ENCODE measurements around the gene CLIC4. TPM values are rescaled to one million over a fixed set of nuclear protein-coding genes. Genes with fewer than 3 reads are reported as not detected.
"Not testable (repeated sequence)": the region's sequence is repeated elsewhere in the genome, so short reads cannot be mapped to it uniquely, and the experiment has no call there.

CLIC4 gene
- total RNA-seq, 2 donors from 2014 or later: 740 to 777 TPM

GRCh38 chr1:24805534-24806301 lies 60.5 kb downstream of the CLIC4 start:
- no peaks in the 10 kb centered on the region for H3K36me3 ChIP-seq
- ATAC-seq (ENCODE audit: insufficient number of reproducible peaks, low FRiP score, low read depth) (no peak), DNase-seq (ENCODE audit: low spot score) (peak; percentile 21)
- no peaks in the 10 kb centered on the region for H3K27me3 ChIP-seq (replicated peaks; ENCODE audit: insufficient read depth)
- peaks cover 67 to 91% of the 10 kb centered on the region in 2 donors for H3K4me1 ChIP-seq (ENCODE audit: control insufficient read depth in 1 of 2, low read depth in 2 of 2)
- peak overlapping the region in 1 of 2 donors; percentile 39 for H3K27ac ChIP-seq
- no peaks in the 10 kb centered on the region for H3K9me3 ChIP-seq
- H3K4me3 ChIP-seq: no peak overlapping the region
- no peak for TF ChIP-seq CTCF (IDR thresholded peaks at IDR 0.05)

GRCh38 chr1:24806588-24806987 lies 61.3 kb downstream of the CLIC4 start:
- H3K4me3 ChIP-seq: no peak overlapping the region
- no peak for TF ChIP-seq CTCF (IDR thresholded peaks at IDR 0.05)
- no peak for DNase-seq (ENCODE audit: low spot score)
- H3K4me1 ChIP-seq (ENCODE audit: control insufficient read depth in 1 of 2, low read depth in 2 of 2): peaks cover 60 to 85% of the 10 kb centered on the region in 2 donors
- peak overlapping the region in 1 of 2 donors; percentile 27 for H3K27ac ChIP-seq
- no peaks in the 10 kb centered on the region for H3K36me3 ChIP-seq
- ATAC-seq (ENCODE audit: insufficient number of reproducible peaks, low FRiP score, low read depth): no peak
- H3K27me3 ChIP-seq (replicated peaks; ENCODE audit: insufficient read depth): no peaks in the 10 kb centered on the region
- H3K9me3 ChIP-seq: no peaks in the 10 kb centered on the region

GRCh38 chr1:24811494-24811893 lies 66.2 kb downstream of the CLIC4 start:
- H3K27me3 ChIP-seq (replicated peaks; ENCODE audit: insufficient read depth); ATAC-seq (ENCODE audit: insufficient number of reproducible peaks, low FRiP score, low read depth); DNase-seq (ENCODE audit: low spot score); H3K36me3 ChIP-seq; H3K9me3 ChIP-seq; H3K4me3 ChIP-seq; H3K27ac ChIP-seq: not testable (repeated sequence)
- peaks cover 23 to 46% of the 10 kb centered on the region in 2 donors for H3K4me1 ChIP-seq (ENCODE audit: control insufficient read depth in 1 of 2, low read depth in 2 of 2)

GRCh38 chr1:24820221-24820620 lies 75.0 kb downstream of the CLIC4 start:
- not testable (repeated sequence) for ATAC-seq (ENCODE audit: insufficient number of reproducible peaks, low FRiP score, low read depth); H3K36me3 ChIP-seq; H3K27me3 ChIP-seq (replicated peaks; ENCODE audit: insufficient read depth); H3K9me3 ChIP-seq; DNase-seq (ENCODE audit: low spot score); H3K4me3 ChIP-seq; H3K27ac ChIP-seq
- peaks cover 8 to 34% of the 10 kb centered on the region in 2 donors for H3K4me1 ChIP-seq (ENCODE audit: control insufficient read depth in 1 of 2, low read depth in 2 of 2)

- ATAC-seq (ENCODE audit: insufficient number of reproducible peaks, low FRiP score, low read depth) (no peak), DNase-seq (ENCODE audit: low spot score) (no peak)
- H3K36me3 ChIP-seq: no peaks in the 10 kb centered on the region
- peaks cover 25 to 61% of the 10 kb centered on the region in 2 donors for H3K4me1 ChIP-seq (ENCODE audit: control insufficient read depth in 1 of 2, low read depth in 2 of 2)
- no peak overlapping the region for H3K4me3 ChIP-seq
- no peaks in the 10 kb centered on the region for H3K9me3 ChIP-seq
- TF ChIP-seq CTCF (IDR thresholded peaks at IDR 0.05): no peak
- no peaks in the 10 kb centered on the region for H3K27me3 ChIP-seq (replicated peaks; ENCODE audit: insufficient read depth)
- no peak overlapping the region for H3K27ac ChIP-seq
These were observed 77.6 kb downstream of the CLIC4 start for GRCh38 chr1:24822887-24823286.

- not testable (repeated sequence) for H3K27ac ChIP-seq; H3K9me3 ChIP-seq; H3K36me3 ChIP-seq; ATAC-seq (ENCODE audit: insufficient number of reproducible peaks, low FRiP score, low read depth); H3K4me3 ChIP-seq; H3K27me3 ChIP-seq (replicated peaks; ENCODE audit: insufficient read depth); DNase-seq (ENCODE audit: low spot score)
- H3K4me1 ChIP-seq (ENCODE audit: control insufficient read depth in 1 of 2, low read depth in 2 of 2): peaks cover 30 to 67% of the 10 kb centered on the region in 2 donors
These were observed 78.2 kb downstream of the CLIC4 start for GRCh38 chr1:24823486-24823885.

All from thoracic aorta (tissue), 2 donors.